Measurements from ENCODE around the gene USP2. TPM values are rescaled to one million over a fixed set of nuclear protein-coding genes. Genes with fewer than 3 reads are reported as not detected.

USP2 gene
- total RNA-seq, 1 donor from 2014 or later = 3.4 TPM

GRCh38 chr11:119323532-119324033 lies 57.9 kb downstream of the USP2 start:
- H3K27ac Mint-ChIP-seq (ENCODE audit: unreplicated experiment) = no peak overlapping the region
- DNase-seq (ENCODE audit: low read depth, low spot score) = peak; percentile 90

GRCh38 chr11:119322921-119323531 lies 58.5 kb downstream of the USP2 start:
- Mint-ChIP-seq H3K9me3 (no peaks in the 10 kb centered on the region), H3K4me3 (peak overlapping the region; percentile 42)
- DNase-seq (ENCODE audit: low read depth, low spot score) = no peak

More at GRCh38 chr11:119323532-119324033, 57.9 kb downstream of the USP2 start:
- peak overlapping the region; percentile 42 for H3K4me3 Mint-ChIP-seq
- H3K9me3 Mint-ChIP-seq = no peaks in the 10 kb centered on the region
- H3K36me3 Mint-ChIP-seq (ENCODE audit: low read depth) = no peaks in the 10 kb centered on the region
- peaks cover 3% of the 10 kb centered on the region for H3K27me3 Mint-ChIP-seq (ENCODE audit: low read depth)
- H3K4me1 Mint-ChIP-seq = peaks cover 37% of the 10 kb centered on the region
- TF ChIP-seq, protein P1, sequence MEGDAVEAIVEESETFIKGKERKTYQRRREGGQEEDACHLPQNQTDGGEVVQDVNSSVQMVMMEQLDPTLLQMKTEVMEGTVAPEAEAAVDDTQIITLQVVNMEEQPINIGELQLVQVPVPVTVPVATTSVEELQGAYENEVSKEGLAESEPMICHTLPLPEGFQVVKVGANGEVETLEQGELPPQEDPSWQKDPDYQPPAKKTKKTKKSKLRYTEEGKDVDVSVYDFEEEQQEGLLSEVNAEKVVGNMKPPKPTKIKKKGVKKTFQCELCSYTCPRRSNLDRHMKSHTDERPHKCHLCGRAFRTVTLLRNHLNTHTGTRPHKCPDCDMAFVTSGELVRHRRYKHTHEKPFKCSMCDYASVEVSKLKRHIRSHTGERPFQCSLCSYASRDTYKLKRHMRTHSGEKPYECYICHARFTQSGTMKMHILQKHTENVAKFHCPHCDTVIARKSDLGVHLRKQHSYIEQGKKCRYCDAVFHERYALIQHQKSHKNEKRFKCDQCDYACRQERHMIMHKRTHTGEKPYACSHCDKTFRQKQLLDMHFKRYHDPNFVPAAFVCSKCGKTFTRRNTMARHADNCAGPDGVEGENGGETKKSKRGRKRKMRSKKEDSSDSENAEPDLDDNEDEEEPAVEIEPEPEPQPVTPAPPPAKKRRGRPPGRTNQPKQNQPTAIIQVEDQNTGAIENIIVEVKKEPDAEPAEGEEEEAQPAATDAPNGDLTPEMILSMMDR (conservative IDR thresholded peaks at IDR 0.05) = peak; percentile 84

DNA sequence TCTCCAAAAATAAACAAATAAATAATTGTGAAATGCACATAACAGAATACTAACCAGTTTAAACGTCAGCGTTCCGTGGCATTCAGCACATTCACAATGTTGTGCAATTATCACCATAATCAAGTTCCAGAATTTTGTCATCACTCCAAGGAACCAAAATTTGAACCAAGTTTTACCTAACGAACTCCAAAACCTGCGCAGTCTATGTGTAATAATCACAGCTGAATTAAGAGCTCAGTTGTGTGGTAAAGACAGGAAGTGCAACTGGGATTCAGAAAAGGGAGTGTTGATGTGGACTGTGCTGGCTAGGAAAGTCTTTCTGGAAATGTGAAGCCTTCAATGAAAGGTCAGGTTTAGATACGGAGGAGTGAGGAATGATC lies 59.1 kb downstream of the USP2 start:
- H3K4me3 Mint-ChIP-seq = peak overlapping the region; percentile 13
- H3K9me3 Mint-ChIP-seq = no peaks in the 10 kb centered on the region
- TF ChIP-seq, protein P1 (conservative IDR thresholded peaks at IDR 0.05) = no peak
- no peaks in the 10 kb centered on the region for H3K36me3 Mint-ChIP-seq (ENCODE audit: low read depth)
- H3K4me1 Mint-ChIP-seq = peaks cover 49% of the 10 kb centered on the region
- peak overlapping the region; percentile 50 for H3K27ac Mint-ChIP-seq (ENCODE audit: unreplicated experiment)
- DNase-seq (ENCODE audit: low read depth, low spot score) = no peak
- H3K27me3 Mint-ChIP-seq (ENCODE audit: low read depth) = peaks cover 8% of the 10 kb centered on the region

More at GRCh38 chr11:119322921-119323531, 58.5 kb downstream of the USP2 start:
- Mint-ChIP-seq H3K27ac (ENCODE audit: unreplicated experiment) (no peak overlapping the region), H3K27me3 (ENCODE audit: low read depth) (peaks cover 3% of the 10 kb centered on the region), H3K4me1 (peaks cover 42% of the 10 kb centered on the region), H3K36me3 (ENCODE audit: low read depth) (no peaks in the 10 kb centered on the region)
- TF ChIP-seq, protein P1 (conservative IDR thresholded peaks at IDR 0.05) = no peak

GRCh38 chr11:119320776-119321524 lies 60.5 kb downstream of the USP2 start:
- H3K9me3 Mint-ChIP-seq = no peaks in the 10 kb centered on the region
- peaks cover 11% of the 10 kb centered on the region for H3K27me3 Mint-ChIP-seq (ENCODE audit: low read depth)
- H3K27ac Mint-ChIP-seq (ENCODE audit: unreplicated experiment) = peak overlapping the region; percentile 97
- H3K4me1 Mint-ChIP-seq = peaks cover 49% of the 10 kb centered on the region
- TF ChIP-seq, protein P1 (conservative IDR thresholded peaks at IDR 0.05) = no peak
- peak; percentile 58 for DNase-seq (ENCODE audit: low read depth, low spot score)
- H3K4me3 Mint-ChIP-seq = peak overlapping the region; percentile 79
- no peaks in the 10 kb centered on the region for H3K36me3 Mint-ChIP-seq (ENCODE audit: low read depth)

DNA sequence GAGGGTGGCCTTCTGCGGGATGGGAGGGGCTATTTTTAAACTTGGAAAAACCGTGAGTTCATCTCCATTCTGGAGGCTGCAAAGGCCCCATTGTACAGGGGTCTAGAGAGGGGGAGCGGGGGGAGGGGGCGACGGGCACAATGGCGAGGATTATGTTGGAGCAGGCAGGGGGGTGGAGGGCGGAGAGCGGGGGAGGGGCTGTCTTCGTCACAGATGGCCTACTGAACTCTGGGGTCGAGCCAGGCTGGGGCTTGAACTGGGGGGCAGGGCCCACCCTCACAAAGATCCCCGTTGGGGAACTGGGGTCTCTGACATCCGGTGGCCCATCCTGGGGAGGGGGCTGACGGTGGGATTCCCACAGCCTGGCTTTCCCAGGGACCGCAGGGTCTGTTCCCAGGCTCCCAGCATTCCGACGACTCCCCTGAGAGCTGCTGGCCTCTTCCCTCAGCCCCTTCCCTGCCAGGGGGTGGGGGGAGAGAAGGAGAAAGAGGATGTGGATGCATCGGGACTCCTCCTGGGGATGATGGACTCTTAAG lies 61.2 kb downstream of the USP2 start:
- Mint-ChIP-seq H3K4me3 (peak overlapping the region; percentile 79), H3K9me3 (no peaks in the 10 kb centered on the region), H3K27ac (ENCODE audit: unreplicated experiment) (peak overlapping the region; percentile 97), H3K27me3 (ENCODE audit: low read depth) (peaks cover 17% of the 10 kb centered on the region), H3K4me1 (peaks cover 49% of the 10 kb centered on the region), H3K36me3 (ENCODE audit: low read depth) (no peaks in the 10 kb centered on the region)
- peak; percentile 73 for DNase-seq (ENCODE audit: low read depth, low spot score)
- TF ChIP-seq, protein P1 (conservative IDR thresholded peaks at IDR 0.05) = no peak

Data from neural crest cell (in vitro differentiated cells).